Suprapubic skin (tissue), 4 donors: ENCODE data around the gene PUM2.

Experiments
- CTCF ChIP-seq, 2 donors: fragments of 200-600 bp in 1 of 2; fragments of 450-650 bp in 1 of 2; sonication (generic) in 1 of 2; IDR thresholded peaks; one replicate each; pipeline ENCODE4 v1.5.1; 2016 to 2019; ENCODE audit warnings: antibody characterized with exemption in 2 of 2, mild to moderate bottlenecking in 1 of 2, moderate library complexity in 1 of 2
- POLR2A ChIP-seq, 2 donors: fragments of 450-650 bp; IDR thresholded peaks; one replicate each; pipeline ENCODE4 v1.6.1; 2017; ENCODE audit warnings: antibody characterized with exemption in 2 of 2, mild to moderate bottlenecking in 2 of 2, moderate library complexity in 2 of 2
- POLR2AphosphoS5 ChIP-seq, 3 donors: sonication (generic); formaldehyde crosslinking; IDR thresholded peaks; one replicate each; pipeline ENCODE4 v1.6.1; 2017; ENCODE audit warnings: antibody characterized with exemption in 3 of 3

- TF ChIP-seq CTCF (IDR thresholded peaks at IDR 0.05) (no peak), POLR2A (IDR thresholded peaks at IDR 0.05) (no peak), POLR2AphosphoS5 (IDR thresholded peaks at IDR 0.05) (no peak)
Measured at GRCh38 chr2:20264629-20265028, 86.0 kb downstream of the PUM2 start.
